Lower leg skin (tissue), 3 donors: ENCODE results near the gene PCSK5.

Experiments used
- CTCF ChIP-seq, 3 donors: fragments of 450-650 bp; IDR thresholded peaks; one replicate each; pipeline ENCODE4 v1.5.1; 2016; ENCODE audit warnings: antibody characterized with exemption in 3 of 3, mild to moderate bottlenecking in 3 of 3, moderate library complexity in 2 of 3
- POLR2A ChIP-seq, 2 donors: fragments of 450-650 bp; IDR thresholded peaks; one replicate each; pipeline ENCODE4 v1.6.1; 2016 to 2017; ENCODE audit warnings: antibody characterized with exemption in 2 of 2, mild to moderate bottlenecking in 1 of 2, moderate library complexity in 1 of 2

GRCh38 chr9:76289703-76290102 is 399.2 kb downstream of the PCSK5 start:
- TF ChIP-seq POLR2A (IDR thresholded peaks at IDR 0.05) (no peak), CTCF (IDR thresholded peaks at IDR 0.05) (no peak)
